Measurements from ENCODE around the gene P2RX4. TPM values are rescaled to one million over a fixed set of nuclear protein-coding genes. Genes with fewer than 3 reads are reported as not detected.
A peak's percentile ranks its signal among the peaks of the same experiment; 100 is the strongest.
"Not testable (repeated sequence)": the region's sequence is repeated elsewhere in the genome, so short reads cannot be mapped to it uniquely, and the experiment has no call there.

P2RX4 gene
- total and polyA plus RNA-seq, 3 donors from 2014 or later = 20.2 to 50.0 (median 36.0) TPM

DNA sequence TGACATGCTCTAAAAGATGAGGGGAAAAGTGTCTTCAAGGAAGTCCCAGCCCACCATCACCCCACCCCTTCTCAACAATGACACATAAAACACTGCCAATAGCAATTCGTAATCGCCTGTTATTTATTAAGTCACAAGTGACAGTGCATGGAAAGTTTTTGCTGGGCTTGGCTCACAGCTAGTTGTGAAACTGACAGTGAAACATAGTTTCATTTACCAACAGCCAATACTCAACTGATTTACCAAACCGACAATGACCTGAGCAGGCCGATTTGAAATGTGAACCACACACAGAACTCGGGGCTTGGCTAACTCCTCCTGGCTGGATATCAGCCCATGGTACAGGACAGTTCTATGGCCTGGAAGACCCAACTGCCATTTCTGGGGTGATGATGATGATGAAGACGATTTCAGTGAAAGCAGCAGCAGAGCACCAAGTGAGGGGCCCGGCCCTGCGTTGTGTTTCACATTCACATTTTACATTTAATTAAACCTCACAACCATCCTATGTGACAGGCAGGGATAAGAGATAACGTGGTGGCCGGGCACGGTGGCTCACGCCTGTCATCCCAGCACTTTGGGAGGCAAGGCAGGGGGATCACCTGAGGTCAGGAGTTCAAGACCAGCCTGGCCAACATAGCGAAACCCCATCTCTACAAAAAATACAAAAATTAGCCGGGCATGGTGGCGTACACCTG lies 43.9 kb downstream of the P2RX4 start:
- H3K27me3 ChIP-seq = no peaks in the 10 kb centered on the region
- H3K4me3 ChIP-seq = no peak overlapping the region
- no peaks in the 10 kb centered on the region for H3K4me1 ChIP-seq
- no peak for DNase-seq
- TF ChIP-seq, protein P1, sequence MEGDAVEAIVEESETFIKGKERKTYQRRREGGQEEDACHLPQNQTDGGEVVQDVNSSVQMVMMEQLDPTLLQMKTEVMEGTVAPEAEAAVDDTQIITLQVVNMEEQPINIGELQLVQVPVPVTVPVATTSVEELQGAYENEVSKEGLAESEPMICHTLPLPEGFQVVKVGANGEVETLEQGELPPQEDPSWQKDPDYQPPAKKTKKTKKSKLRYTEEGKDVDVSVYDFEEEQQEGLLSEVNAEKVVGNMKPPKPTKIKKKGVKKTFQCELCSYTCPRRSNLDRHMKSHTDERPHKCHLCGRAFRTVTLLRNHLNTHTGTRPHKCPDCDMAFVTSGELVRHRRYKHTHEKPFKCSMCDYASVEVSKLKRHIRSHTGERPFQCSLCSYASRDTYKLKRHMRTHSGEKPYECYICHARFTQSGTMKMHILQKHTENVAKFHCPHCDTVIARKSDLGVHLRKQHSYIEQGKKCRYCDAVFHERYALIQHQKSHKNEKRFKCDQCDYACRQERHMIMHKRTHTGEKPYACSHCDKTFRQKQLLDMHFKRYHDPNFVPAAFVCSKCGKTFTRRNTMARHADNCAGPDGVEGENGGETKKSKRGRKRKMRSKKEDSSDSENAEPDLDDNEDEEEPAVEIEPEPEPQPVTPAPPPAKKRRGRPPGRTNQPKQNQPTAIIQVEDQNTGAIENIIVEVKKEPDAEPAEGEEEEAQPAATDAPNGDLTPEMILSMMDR (IDR thresholded peaks at IDR 0.05) = no peak
- TF ChIP-seq POLR2A (IDR thresholded peaks at IDR 0.05) = no peak
- 85 to 89% methylated on average over 13 to 15 of the region's 15 CpGs for WGBS, 2 donors
- no peaks in the 10 kb centered on the region for H3K9me3 ChIP-seq
- H3K27ac ChIP-seq = no peak overlapping the region
- intact Hi-C loops (cut with DNase I; ENCODE audit: low total_unique reads) = no loop called here
- H3K36me3 ChIP-seq (ENCODE audit: low read depth, missing control alignments) = no peaks in the 10 kb centered on the region

DNA sequence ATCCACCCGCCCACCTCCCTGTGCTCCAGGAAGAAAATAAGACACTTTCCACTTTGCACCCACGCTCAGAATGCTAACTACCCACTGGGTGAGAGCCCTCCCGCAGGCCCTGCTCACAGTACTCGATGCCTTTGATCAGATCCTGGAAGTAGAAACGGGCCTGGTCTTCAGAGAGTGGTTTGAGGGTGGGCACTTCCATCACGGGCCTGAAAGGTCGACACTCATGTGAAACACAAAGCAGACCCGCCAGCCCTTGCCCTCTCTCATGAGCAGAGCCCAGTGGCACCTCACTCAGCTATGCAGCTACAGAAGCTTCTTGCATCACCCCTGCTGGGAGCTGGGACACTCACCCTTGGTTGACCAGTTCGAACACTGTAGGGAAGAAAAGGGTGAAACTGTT lies 45.5 kb downstream of the P2RX4 start:
- DNase-seq = no peak
- intact Hi-C loops (cut with DNase I; ENCODE audit: low total_unique reads) = no loop called here
- no peaks in the 10 kb centered on the region for H3K9me3 ChIP-seq
- no peaks in the 10 kb centered on the region for H3K4me1 ChIP-seq
- H3K36me3 ChIP-seq (ENCODE audit: low read depth, missing control alignments) = no peaks in the 10 kb centered on the region
- no peak overlapping the region for H3K4me3 ChIP-seq
- TF ChIP-seq, protein P1 (IDR thresholded peaks at IDR 0.05) = no peak
- TF ChIP-seq POLR2A (IDR thresholded peaks at IDR 0.05) = no peak
- WGBS, 2 donors = 80 to 95% methylated on average over 5 to 9 of the region's 9 CpGs
- H3K27me3 ChIP-seq = no peaks in the 10 kb centered on the region
- no peak overlapping the region for H3K27ac ChIP-seq

DNA sequence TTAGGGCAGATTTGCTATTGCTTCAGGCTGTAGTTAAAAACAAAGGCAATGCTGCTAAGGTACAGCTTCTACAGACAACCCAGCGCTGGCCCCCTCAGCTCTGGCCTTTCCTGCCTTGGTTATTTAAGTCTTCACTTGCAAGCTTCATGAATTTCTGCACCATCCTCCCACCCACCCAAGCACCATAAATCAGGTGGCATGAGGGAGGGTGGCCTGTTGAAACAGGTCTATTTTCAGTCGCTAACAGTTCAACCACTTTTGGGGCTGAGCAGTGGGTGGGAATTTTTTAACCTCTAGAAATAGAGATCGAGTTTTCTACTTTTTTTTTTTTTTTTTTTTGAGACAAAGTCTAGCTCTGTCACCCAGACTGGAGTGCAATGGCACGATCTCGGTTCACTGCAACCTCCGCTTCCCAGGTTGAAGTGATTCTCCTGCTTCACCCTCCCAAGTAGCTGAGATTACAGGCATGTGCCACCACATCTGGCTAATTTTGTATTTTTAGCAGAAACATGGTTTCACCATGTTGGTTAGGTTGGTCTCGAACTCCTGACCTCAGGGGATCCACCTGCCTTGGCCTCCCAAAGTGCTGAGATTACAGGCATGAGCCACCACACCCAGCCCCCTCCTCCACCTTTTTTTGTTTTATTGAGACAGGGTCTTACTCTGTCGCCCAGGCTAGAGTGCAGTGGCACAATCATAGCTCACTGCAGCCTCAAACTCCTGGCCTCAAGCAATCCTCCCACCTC lies 47.9 kb downstream of the P2RX4 start:
- H3K4me3 ChIP-seq; intact Hi-C loops (cut with DNase I; ENCODE audit: low total_unique reads); H3K36me3 ChIP-seq (ENCODE audit: low read depth, missing control alignments); H3K27me3 ChIP-seq; H3K4me1 ChIP-seq; DNase-seq; H3K27ac ChIP-seq; H3K9me3 ChIP-seq: not testable (repeated sequence)
- WGBS, 2 donors = 87 to 89% methylated on average over 8 of the region's 8 CpGs

DNA sequence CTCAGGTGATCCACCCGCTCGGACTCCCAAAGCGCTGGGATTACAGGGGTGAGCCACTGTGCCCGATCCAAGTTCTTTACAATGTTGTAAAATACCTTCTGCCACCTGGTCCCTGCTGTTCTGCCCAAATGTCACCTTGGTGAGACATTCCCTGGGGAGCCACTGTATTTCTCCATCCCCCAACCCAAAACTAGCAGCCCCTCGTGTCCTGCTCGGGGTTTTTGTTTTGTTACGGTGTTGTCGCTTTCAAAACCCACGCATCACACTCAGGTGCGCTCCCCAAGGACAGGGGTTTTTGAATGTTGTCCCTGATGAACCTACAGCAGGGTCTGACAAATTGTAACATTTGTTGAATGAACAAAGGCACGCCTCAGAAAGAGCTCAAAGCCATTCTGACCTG lies 49.1 kb downstream of the P2RX4 start:
- Histone ChIP-seq H3K4me1 (no peaks in the 10 kb centered on the region), H3K27ac (no peak overlapping the region), H3K4me3 (no peak overlapping the region), H3K27me3 (no peaks in the 10 kb centered on the region), H3K36me3 (ENCODE audit: low read depth, missing control alignments) (no peaks in the 10 kb centered on the region), H3K9me3 (no peaks in the 10 kb centered on the region)
- TF ChIP-seq, protein P1 (IDR thresholded peaks at IDR 0.05) = no peak
- no peak for TF ChIP-seq POLR2A (IDR thresholded peaks at IDR 0.05)
- WGBS, 2 donors = 96 to 99% methylated on average over 11 of the region's 11 CpGs
- intact Hi-C loops (cut with DNase I; ENCODE audit: low total_unique reads) = no loop called here
- no peak for DNase-seq

DNA sequence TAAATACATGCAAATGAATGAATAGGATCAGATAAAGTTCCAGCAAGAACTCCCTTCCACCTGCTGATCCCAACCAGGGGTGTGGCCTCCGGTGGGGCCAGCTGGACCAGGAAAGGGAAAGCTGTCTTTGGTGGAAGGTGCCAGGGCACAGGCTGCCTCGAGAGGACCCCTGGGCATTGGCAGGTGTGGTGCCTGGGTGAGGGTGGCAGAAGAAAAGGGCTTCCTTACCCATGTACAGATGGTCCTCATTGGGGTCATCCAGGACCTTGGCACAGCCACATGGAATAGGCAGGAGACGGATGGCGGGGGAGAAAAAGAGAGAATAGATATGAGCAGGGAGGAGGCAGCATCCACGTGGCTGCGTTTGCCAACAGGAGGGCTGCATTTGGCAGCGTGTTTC lies 50.2 kb downstream of the P2RX4 start:
- Histone ChIP-seq H3K36me3 (ENCODE audit: low read depth, missing control alignments) (no peaks in the 10 kb centered on the region), H3K9me3 (no peaks in the 10 kb centered on the region), H3K27ac (no peak overlapping the region), H3K27me3 (no peaks in the 10 kb centered on the region), H3K4me1 (no peaks in the 10 kb centered on the region), H3K4me3 (no peak overlapping the region)
- WGBS, 2 donors = 67 to 79% methylated on average over 7 of the region's 7 CpGs
- intact Hi-C loops (cut with DNase I; ENCODE audit: low total_unique reads) = no loop called here
- TF ChIP-seq, protein P1 (IDR thresholded peaks at IDR 0.05) = no peak
- no peak for TF ChIP-seq POLR2A (IDR thresholded peaks at IDR 0.05)
- peak; percentile 41 for DNase-seq
